ENCODE data around the gene HSPA1L.

The HSPA1L gene

DNA sequence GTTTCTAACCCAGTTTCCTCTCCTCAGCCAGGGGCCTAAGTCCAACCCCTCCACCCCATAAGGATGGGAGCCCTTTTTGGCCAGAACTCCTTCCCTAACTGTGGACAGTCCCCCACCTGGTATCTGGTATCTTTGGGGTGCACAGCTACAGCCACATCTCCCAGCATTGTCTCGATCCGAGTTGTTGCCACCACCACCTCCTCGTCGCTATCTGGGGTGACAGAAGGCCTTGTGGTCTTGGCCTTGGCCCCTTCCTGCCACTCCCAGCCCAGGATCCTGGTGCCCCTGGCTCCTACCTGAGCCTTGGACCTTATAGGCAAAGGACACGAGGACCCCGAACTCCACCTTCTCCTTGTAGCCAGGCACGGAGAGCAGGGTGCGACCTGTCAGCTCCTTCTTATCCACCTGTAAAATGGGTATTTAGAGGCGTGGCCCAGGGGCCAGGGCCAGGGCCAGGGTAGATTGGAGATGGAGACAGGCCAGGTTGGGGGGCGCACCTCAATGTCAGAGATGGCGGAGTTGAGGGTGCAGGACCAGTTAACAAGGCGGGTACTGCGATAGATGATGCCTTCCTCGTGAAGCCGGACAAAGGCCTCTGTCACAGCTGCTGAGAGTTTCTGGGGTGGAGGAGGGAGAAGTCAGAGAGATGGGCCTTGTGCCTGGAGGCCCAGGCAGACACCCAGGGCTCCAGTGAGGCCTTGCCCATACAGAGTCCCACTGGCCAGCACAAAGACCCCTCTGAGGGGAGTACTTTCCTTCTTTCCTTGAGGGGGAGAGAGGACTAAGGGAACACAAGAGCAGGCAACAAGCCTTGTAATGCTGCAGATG lies 30.8 kb downstream of the HSPA1L start:
- DNase-seq (ENCODE audit: low read depth in 3 of 3, low spot score in 1 of 3), result no peak

DNA sequence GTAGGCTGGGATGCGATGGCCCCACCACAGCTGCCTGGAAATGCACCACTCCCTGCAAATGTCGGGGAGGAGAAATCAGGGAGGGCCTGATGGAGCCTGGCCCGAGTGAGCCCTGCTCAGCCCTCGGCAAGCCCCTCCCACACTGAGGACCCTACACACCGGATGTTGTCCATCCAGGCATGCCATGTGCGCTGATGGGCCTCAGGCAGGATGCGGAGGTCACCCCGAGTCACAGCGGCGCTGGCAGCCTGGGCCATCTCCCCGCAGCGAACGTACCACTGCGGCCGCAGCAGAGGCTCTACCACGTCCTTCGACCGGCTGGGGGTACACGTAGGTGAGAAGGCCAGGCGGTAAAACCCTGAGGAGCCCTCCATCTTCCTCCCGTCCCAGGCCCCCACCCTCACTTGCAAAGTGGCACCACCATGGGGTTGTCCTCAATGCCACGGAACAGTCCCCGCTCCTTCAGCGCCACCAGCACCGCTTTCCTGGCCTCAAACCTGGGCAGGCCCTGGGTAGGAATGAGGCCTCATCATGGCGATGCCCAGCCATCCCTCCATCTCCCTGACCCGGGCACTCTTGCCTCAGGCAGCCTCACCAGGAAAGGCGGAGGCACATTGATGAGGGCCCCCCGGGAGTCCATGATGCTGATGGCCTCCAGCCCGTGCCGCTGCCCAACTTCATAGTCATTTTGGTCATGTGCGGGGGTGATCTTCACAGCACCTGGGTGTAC lies 32.8 kb downstream of the HSPA1L start:
- no peak for DNase-seq (ENCODE audit: low read depth in 3 of 3, low spot score in 1 of 3)

DNA sequence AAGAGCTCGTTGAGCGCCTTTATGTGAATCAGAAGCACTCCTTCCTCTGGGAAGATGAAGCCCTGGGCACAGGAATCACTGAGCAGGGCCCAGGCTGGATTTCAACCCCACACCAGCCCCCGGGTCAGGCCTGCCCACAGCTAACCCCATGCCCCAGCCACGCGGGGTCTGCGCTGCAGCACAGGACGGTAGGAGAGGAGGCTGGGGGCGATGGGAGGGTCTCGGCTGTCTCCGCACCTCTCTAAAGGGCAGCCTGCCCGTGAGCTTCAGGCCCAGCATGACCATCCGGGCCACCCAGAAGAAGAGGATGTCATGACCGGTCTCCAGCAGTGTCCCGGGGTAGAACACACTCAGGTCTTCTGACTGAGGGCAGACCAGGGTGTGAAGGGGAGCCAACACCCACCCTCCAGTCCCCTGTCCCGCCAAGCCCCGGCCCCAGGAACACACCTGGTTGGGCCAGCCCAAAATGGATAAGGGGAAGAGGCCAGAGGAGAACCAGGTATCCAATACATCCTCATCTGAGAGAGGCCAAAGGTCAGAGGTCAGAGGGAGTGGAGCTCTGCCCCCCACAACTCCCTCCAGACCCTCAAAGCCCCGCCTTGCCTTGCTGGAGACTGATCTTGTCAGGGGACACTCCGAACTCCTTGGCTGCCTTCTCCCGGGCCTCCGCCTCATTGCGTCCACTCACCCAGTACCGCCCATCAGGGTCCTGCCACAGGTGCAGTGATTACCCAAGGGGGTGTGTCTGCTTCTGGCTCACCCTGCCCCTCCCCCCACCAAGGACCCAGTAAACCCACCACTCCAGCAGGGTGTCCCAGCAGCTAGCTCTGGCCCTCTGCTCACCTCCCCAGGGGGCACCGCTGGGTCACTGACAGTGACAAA lies 33.6 kb downstream of the HSPA1L start:
- no peak for DNase-seq (ENCODE audit: low read depth in 3 of 3, low spot score in 1 of 3)

DNA sequence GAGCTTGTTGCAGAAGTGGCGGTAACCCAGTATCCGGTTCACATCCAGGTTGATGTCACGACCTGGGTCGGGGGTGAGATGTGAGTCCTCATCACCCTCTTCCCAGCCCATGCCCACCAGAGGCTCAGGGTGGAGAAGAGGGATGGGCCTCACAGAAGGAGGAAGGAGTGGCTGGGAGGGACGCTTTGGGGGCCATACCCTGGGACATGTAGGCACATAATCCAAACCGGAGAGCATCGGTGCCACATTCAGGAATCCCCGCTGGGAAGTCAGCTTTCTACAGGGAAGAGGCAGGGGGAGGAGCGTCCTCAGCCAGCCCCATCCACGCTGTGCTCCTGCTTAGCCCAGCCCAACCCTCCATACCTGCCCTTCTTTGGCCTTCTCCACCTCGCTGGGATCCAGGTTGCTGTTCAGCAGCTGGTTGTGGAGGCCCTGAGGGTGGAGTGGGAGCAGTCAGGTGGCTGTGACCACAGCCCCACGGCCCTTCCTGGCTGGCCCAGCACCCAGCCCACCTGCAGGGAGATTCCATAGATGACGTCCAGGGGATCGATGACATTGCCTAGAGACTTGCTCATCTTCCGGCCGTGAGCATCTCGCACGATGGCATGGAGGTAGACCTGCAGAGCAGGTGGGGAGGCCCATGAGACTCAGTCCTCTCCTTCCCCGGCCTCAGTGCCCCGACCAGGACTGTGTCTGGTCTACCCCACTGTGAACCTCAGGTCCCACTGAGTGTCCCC lies 34.4 kb downstream of the HSPA1L start:
- DNase-seq (ENCODE audit: low read depth in 3 of 3, low spot score in 1 of 3), result no peak

DNA sequence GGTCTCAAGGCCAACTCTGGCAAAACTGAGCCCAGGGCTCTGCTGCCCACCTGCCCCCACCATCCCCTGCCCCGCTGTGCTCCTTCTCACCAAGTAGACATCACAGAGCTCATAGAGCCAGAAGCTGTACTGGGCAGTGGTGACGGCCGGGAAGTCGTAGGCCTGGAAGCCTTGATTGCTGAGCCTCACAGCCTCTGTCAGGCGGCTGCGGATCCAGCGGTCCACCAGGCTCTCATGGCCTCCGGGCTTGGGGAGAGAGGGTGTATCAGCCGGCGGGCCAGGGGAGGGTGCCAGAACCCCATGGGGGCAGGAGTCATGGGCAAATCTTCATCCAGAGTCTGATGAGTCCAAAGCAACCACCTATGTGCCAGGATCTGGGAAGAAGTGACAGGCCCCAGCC lies 35.2 kb downstream of the HSPA1L start:
- no peak for DNase-seq (ENCODE audit: low read depth in 3 of 3, low spot score in 1 of 3)

DNA sequence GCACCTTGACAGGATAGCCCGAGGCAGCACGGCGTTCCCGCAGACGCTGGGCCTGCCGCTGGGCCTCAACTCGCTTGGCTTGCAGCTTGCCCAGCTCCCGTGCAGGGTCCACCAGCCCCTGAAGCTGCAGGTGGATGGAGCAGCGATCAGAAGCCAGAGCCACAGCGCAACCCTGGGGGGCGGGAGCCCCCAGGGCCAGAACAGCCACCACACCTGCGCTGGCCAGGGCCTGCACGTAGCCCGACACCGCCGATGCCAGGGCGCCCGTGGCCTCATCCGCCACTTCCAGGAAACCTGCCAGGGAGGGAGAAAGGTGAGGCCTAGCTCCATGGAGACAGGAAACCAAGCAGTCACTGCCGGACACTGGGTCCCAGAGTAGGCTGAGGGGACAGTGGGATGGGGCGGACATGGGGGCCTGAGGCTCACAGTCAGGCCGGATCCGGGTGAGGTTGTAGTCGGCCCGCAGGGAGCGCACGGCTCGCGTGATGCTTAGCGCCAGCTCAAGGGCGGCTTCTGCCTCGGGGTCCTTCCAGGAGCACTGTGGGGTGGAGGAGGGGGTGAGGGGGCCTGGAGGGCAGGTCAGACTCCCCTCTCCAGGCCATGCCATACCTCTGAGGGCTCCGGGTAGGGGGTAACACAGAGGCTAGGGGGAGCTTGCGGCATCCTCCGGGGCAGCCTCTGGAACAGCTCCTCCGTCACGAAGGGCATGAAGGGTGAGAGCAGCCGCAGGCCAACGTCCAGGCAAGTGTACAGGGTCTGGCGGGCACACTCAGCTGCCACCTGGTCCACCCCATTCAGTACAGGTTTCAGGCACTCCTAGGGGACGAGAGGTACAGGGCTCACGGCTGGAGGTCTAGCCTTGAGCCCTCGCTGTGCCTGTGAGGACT lies 35.8 kb downstream of the HSPA1L start:
- DNase-seq (ENCODE audit: low read depth in 3 of 3, low spot score in 1 of 3), result no peak

DNA sequence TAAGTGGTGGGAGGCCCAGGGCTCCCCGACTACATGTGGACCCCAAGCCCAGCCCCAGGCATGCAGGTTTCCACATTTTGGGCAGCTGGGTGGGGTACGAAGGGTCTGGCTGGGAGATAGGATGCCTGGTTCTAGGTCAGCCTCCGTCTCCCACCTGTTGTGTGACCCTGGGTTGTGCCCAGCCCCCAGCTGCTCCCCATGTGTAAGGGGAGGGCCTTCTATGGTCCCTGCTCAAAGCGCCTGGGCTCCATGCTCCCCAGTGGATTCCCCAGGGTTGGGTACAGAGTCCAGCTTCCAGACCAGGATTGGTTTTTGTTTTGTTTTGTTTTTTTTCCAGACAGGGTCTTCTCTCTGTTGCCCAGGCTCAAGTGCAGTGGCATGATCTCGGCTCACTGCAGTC lies 36.9 kb downstream of the HSPA1L start:
- DNase-seq (ENCODE audit: low read depth in 3 of 3, low spot score in 1 of 3), result no peak

DNA sequence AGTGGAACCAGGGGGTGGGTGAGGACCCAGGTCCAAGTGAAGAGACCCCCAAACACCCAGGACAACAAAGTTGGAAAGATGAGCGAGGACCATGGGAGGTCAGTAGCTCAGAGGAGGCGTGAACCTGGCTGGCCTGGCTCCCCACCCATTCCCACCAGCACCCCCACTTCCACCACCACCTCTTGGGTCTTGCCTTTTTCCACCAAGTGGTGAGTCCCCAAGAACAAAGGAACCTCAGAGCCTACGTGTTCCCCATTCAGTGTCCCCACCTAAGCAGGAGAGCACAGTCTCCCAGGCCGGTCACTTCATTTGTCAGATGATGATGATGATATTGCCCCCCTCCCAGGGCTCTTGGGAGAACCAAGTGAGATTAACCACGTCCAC lies 37.4 kb downstream of the HSPA1L start:
- DNase-seq (ENCODE audit: low read depth in 3 of 3, low spot score in 1 of 3), result no peak

DNA sequence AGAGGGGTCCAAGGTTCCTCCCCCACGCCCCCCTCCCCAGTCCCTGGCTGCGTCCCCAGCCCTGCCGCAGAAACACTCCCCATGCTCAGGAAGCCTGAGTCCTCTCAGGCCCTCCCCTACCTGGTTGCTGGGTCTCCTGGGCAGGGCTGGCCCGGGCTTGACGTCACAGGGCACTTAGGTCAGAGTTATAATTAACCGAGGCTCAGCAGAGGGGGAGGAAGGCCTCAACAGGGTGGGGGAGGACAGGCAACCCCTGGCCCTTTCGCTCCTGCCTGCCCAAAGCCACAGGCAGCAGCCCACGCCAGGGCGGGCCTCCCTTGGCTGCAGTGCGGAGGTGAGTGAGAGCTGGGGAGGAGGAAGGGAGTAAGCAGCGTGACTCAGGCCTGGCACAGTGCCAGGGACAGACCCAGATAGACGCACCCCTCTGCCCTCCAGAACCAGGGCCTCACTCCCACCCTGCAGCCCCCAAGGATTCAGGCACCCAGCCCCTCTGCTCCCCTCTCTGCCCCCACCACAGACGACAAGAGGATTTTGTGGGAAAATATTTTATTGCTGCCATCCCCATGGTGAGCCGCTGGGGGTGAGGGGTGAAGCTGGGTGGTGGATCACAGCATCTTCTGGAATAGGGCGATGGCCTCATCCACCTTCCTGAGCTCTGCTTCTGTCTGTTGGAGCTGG lies 38.0 kb downstream of the HSPA1L start, which contains the start of gene VWA7:
TSS of gene VWA7 (minus strand) at position 340 of the 678 bp plus-strand sequence. CDS start 549 bp downstream, outside the sequence.
- peak; percentile 21 to 70 (median 45) for DNase-seq (ENCODE audit: low read depth in 3 of 3, low spot score in 1 of 3)

DNA sequence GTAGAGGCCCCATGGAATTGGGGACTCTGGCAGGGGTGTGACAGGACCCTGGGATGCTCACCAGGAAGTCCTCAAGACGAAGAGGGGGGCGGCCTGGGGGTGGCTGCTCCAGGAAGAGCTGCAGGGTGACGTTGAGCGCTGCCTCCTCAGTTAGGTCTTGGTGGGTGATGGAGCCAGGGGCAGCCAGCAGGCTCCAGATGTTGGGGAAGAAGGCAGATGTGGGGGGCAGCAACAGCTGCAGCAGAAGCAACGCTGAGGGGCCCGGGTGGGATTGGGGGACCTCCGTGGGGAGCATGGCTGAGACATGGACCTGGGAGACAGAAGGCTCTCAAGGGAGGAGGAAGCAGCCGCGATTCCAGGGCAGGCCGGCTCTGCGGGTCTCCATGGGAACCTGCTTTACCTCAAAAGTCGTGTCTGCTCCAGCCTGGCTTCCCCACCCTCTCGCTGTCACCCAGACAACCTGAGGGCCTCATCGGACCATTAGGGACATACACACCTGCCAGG lies 38.5 kb downstream of the HSPA1L start:
- no peak for DNase-seq (ENCODE audit: low read depth in 3 of 3, low spot score in 1 of 3)

DNA sequence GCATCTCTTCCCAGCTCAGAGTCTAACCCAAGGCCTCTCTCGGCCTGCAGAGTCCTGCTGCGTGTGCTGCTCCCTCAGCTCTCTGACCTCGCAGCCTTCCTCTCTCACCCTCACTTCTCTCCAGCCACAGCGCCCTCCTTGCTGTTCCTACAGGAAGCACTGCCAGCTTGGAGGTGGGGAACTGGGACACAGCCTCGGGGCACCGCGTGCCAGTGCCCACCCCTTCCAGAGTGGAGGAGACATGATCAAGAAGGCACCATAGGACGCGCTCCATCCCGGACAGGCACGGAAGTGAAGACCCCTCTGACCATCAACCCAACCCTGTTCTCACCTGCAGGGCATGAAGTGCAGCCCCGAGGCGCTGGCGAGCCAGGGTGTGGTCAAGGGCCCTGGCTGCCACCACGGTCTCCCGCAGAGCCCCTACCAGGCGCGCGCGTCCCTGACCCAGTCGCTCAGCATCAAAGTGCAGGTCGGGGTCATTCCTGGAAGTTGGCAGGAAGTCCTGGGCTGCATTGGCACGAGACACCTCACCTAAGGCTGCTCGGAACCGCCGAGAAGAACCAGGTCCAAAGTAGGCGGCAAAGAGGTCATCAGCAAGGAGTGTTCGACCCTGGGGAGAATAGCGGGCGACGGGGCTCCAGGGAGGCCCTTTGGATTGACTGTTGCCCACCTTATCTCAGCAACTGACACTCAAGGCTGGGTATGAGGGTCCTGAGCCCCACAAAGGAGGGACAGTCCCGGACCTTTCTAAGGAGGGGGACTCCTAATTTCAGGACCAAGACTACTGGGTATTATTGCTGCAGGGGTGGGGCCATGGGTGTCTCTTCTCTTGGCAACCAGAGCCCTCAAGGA lies 39.2 kb downstream of the HSPA1L start:
- DNase-seq (ENCODE audit: low read depth in 3 of 3, low spot score in 1 of 3), result no peak

DNA sequence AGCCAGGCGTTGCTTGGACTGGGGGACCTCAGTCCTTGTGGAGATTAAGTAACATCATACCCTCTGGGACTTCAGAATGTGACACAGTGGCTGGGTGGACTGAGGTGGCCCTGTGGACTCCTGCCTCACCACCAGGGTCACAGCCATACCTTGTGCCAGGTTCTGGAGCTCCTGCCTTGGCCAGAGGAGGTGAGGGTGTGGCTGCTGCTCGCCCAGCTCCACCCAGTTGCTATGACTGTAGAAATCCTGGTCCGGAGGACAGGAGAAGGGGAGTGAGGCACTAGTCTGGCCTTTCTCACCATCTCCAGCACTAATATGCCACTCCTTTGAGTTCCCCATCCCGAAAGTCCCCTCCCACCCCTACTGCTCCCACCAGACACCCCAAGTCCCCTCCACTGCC lies 39.9 kb downstream of the HSPA1L start:
- no peak for DNase-seq (ENCODE audit: low read depth in 3 of 3, low spot score in 1 of 3)

DNA sequence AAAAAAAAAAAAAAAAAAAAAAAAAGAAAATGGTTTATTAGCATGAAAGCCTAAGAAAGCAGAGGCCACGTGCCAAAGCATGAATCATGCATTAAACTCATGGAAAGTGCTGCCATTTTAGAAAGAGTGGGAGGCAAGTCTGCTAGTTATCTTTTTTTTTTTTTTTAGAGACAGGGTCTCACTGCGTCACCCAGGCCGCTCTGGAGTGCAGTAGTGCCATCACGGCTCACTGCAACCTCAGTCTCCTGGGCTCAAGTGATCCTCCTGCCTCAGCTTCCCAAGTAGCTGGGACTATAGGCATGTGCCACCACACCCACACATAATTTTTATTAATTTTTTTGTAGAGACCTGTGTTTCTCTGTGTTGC lies 43.1 kb downstream of the HSPA1L start:
- no peak for DNase-seq (ENCODE audit: low read depth in 3 of 3, low spot score in 1 of 3)

DNA sequence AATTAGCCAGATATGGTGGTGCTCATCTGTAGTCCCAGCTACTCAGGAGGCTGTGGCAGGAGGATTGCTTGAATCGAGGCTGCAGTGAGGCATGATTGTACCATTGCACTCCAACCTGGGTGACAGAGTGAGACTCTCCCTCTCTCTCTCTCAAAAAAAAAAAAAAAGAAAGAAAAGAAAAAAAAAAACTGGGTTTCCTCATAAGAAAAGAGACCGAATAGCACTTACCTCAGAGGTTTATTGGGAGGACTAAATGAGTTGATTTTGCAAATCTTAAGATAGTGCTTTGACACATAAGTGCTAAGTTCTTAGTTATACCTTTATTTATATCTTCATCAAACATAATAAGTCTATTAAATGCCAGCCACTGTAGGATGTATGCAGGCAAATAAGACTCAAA lies 44.2 kb downstream of the HSPA1L start:
- no peak for DNase-seq (ENCODE audit: low read depth in 3 of 3, low spot score in 1 of 3)

DNA sequence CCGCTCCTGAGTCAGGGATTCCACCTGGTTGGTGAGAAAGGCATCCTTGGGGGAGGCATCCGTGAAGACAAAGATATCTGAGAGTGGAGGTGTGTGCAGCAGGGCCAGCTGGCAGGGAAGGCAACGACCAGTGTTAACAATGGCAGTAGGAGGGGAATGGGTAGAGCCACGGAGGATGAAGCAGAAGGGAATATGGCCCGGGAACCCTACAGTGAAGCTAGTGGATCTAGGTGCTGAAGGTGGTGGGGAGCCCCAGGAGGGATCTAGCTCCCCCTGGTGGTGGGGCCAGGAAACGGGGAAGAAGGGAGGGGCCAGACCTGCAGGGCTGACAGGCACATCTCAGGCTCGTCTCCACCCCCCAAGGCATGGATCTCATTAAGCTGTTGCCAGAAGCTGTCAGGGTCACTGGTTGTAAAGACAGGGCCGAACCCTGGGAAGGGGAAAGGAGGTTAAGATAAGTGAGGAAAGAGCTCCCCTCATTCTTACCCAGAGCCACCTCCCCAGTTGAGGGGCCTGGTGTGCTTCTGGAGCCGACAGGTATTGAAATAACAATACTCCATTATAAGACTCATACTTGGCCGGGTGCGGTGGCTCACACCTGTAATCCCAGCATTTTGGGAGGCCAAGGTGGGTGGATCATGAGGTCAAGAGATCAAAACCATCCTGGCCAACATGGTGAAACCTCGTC lies 45.3 kb downstream of the HSPA1L start:
- DNase-seq (ENCODE audit: low read depth in 3 of 3, low spot score in 1 of 3), result peak; percentile 57 to 68 (median 65)

DNA sequence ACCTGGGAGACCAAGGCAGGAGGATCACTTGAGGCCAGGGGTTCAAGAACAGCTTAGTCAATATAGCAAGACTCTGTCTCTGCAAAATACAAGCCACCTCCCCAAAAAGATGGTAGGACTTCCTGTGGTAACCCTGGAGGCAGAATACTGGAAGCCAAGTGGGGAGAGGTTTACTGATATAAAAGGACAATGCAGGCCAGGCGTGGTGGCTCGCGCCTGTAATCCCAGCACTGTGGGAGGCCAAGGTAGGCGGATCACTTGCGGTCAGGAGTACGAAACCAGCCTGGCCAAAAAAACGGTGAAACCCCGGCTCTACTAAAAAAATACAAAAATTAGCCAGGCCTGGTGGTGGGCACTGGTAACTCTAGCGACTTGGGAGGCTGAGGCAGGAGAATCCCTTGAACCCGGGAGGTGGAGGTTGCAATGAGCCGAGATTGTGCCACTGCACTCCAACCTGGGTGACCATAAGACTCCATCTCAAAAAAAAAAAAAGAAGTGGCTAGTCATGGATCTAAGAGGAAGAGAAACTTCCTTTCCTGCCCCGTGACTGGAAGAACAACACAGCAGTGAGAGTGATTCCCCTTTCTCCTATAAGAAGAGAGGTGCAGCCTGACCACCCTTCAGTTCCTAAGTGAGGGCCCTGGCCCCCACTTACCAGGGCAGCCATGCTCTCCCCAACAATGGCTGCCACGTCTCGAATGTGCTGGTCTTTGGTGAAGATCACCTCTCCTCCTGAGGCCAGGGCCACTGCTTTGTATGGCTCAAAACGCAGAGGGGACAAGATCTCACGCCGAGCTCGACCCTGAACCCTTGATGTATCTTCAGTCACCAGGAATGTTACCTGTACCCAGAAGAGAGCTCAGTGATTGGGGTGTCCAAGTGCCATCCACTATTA lies 46.5 kb downstream of the HSPA1L start:
- no peak for DNase-seq (ENCODE audit: low read depth in 3 of 3, low spot score in 1 of 3)
